ENCODE measurements around the gene BHLHE40. TPM values are rescaled to one million over a fixed set of nuclear protein-coding genes. Genes with fewer than 3 reads are reported as not detected.

BHLHE40 gene
- total RNA-seq, 4 donors from 2014 or later = 63.0 to 154 (median 93.3) TPM

GRCh38 chr3:4996223-4996765 is 17.1 kb downstream of the BHLHE40 start:
- peaks cover 23% of the 10 kb centered on the region for H3K4me1 ChIP-seq

GRCh38 chr3:4996771-4997291 is 17.6 kb downstream of the BHLHE40 start:
- no peak overlapping the region for H3K27ac ChIP-seq
- DNase-seq (ENCODE audit: low spot score in 2 of 2) = peak in 1 of 2 donors; percentile 41
- 86% methylated on average over 11 of the region's 11 CpGs for WGBS
- H3K9me3 ChIP-seq = no peaks in the 10 kb centered on the region
- H3K4me1 ChIP-seq = peaks cover 23% of the 10 kb centered on the region
- H3K4me3 ChIP-seq = no peak overlapping the region
- no peaks in the 10 kb centered on the region for H3K36me3 ChIP-seq
- H3K27me3 ChIP-seq = no peaks in the 10 kb centered on the region
- no peak for TF ChIP-seq POLR2AphosphoS5 (IDR thresholded peaks at IDR 0.05)

More at GRCh38 chr3:4996223-4996765, 17.1 kb downstream of the BHLHE40 start:
- no peak for DNase-seq (ENCODE audit: low spot score in 2 of 2)
- H3K36me3 ChIP-seq = no peaks in the 10 kb centered on the region
- WGBS = 92% methylated on average over 8 of the region's 8 CpGs
- no peaks in the 10 kb centered on the region for H3K9me3 ChIP-seq
- no peak overlapping the region for H3K27ac ChIP-seq
- no peaks in the 10 kb centered on the region for H3K27me3 ChIP-seq
- no peak for TF ChIP-seq POLR2AphosphoS5 (IDR thresholded peaks at IDR 0.05)
- no peak overlapping the region for H3K4me3 ChIP-seq

DNA sequence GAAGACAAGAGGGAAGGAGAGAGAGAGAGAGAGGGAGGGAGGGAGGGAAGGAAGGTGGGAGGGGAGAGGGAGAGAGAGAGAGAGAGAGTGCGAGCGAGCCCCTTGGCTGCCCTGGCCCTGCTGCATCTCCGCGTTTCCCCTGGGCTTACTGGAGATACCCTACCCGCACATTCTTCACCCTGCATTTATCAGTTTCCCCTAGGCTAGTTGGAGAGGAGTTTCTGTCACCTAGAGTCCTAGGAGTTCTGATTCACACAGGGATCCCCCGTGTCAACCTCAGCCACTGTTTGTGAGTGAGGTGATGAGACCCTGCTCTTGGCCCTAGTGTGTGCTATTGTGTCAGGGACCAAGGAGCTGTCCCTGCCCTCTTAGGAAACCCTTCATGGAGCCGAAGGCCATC is 18.7 kb downstream of the BHLHE40 start:
- WGBS = 96% methylated on average over 7 of the region's 7 CpGs
- DNase-seq (ENCODE audit: low spot score in 2 of 2) = peak in 1 of 2 donors; percentile 35
- TF ChIP-seq CTCF (IDR thresholded peaks at IDR 0.05) (no peak), POLR2A (IDR thresholded peaks at IDR 0.05) (no peak), EP300 (IDR thresholded peaks at IDR 0.05) (no peak), POLR2AphosphoS5 (IDR thresholded peaks at IDR 0.05) (no peak)

DNA sequence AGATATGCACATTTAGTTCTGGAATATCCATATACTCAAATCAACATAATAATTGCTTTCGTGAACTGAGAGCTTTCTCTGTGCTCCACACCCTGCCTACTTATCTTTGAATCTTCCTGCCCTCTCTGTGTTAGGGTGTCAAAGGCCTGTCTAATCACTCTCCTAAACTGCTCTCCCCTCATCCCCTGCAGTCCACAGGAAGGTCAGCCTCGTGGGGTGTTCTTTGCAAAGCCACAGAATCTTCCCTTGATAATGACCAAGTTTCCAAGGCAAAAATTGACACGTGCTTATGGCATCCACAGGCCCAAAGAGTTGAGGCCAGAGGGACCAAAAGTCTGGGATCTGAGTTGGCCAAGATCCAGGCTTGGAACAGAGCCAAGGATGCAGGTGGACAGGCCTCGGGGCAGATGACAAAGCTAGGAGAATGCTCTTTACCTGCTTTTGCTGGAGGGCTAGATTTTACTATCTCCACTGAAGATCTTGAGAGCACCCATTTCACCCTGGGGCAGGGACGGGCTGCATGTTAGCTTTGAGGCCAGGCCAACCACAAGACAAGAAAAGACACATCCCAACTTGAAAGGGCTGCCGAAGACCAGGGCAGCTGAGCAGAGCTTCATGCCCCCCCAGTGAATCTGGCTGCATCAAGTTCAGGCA is 20.4 kb downstream of the BHLHE40 start:
- WGBS = 49% methylated on average over 6 of the region's 6 CpGs
- no peaks in the 10 kb centered on the region for H3K9me3 ChIP-seq
- H3K27me3 ChIP-seq = no peaks in the 10 kb centered on the region
- no peak overlapping the region for H3K4me3 ChIP-seq
- DNase-seq (ENCODE audit: low spot score in 2 of 2) = peak in 1 of 2 donors; percentile 37
- no peak for TF ChIP-seq POLR2A (IDR thresholded peaks at IDR 0.05)
- TF ChIP-seq EP300 (IDR thresholded peaks at IDR 0.05) = no peak
- TF ChIP-seq POLR2AphosphoS5 (IDR thresholded peaks at IDR 0.05) = no peak
- TF ChIP-seq CTCF (IDR thresholded peaks at IDR 0.05) = no peak
- H3K36me3 ChIP-seq = no peaks in the 10 kb centered on the region
- no peak overlapping the region for H3K27ac ChIP-seq
- peaks cover 15% of the 10 kb centered on the region for H3K4me1 ChIP-seq

More for the DNA sequence above, 18.7 kb downstream of the BHLHE40 start:
- peaks cover 23% of the 10 kb centered on the region for H3K4me1 ChIP-seq
- no peak overlapping the region for H3K27ac ChIP-seq
- H3K9me3 ChIP-seq = no peaks in the 10 kb centered on the region
- no peak overlapping the region for H3K4me3 ChIP-seq
- no peaks in the 10 kb centered on the region for H3K36me3 ChIP-seq
- no peaks in the 10 kb centered on the region for H3K27me3 ChIP-seq

- no peaks in the 10 kb centered on the region for H3K36me3 ChIP-seq
- WGBS = 94% methylated on average over 4 of the region's 4 CpGs
- peak in 1 of 2 donors; percentile 34 for DNase-seq (ENCODE audit: low spot score in 2 of 2)
- no peaks in the 10 kb centered on the region for H3K27me3 ChIP-seq
- peaks cover 11% of the 10 kb centered on the region for H3K4me1 ChIP-seq
- TF ChIP-seq EP300 (IDR thresholded peaks at IDR 0.05) (no peak), POLR2AphosphoS5 (IDR thresholded peaks at IDR 0.05) (no peak), CTCF (IDR thresholded peaks at IDR 0.05) (no peak), POLR2A (IDR thresholded peaks at IDR 0.05) (no peak)
- H3K27ac ChIP-seq = no peak overlapping the region
- no peaks in the 10 kb centered on the region for H3K9me3 ChIP-seq
- no peak overlapping the region for H3K4me3 ChIP-seq
Measured at GRCh38 chr3:5001135-5001534, 21.9 kb downstream of the BHLHE40 start.

GRCh38 chr3:5001805-5002173 is 22.6 kb downstream of the BHLHE40 start:
- Histone ChIP-seq H3K27me3 (no peaks in the 10 kb centered on the region), H3K36me3 (no peaks in the 10 kb centered on the region), H3K27ac (no peak overlapping the region), H3K9me3 (no peaks in the 10 kb centered on the region), H3K4me3 (no peak overlapping the region), H3K4me1 (peaks cover 13% of the 10 kb centered on the region)
- no peak for TF ChIP-seq POLR2A (IDR thresholded peaks at IDR 0.05)
- TF ChIP-seq POLR2AphosphoS5 (IDR thresholded peaks at IDR 0.05) = no peak
- no peak for TF ChIP-seq EP300 (IDR thresholded peaks at IDR 0.05)
- TF ChIP-seq CTCF (IDR thresholded peaks at IDR 0.05) = no peak
- 68% methylated on average over 1 of the region's 1 CpG for WGBS
- DNase-seq (ENCODE audit: low spot score in 2 of 2) = no peak
